Neural progenitor cell (in vitro differentiated cells): ENCODE measurements around the gene CHMP2A. TPM values are rescaled to one million over a fixed set of nuclear protein-coding genes. Genes with fewer than 3 reads are reported as not detected.

Source experiments
- DNase-seq: peaks from one replicate; pipeline ENCODE4 v3.0.0-alpha.2; 2016; ENCODE audit warnings: low spot score
- H2AFZ ChIP-seq: fragments of 200-600 bp; sonication (generic); replicated peaks from 2 replicates; pipeline ENCODE4 v1.6.1; 2016; ENCODE audit warnings: antibody characterized with exemption
- H3F3A ChIP-seq: fragments of 200-600 bp; sonication (generic); 2 replicates; pipeline ENCODE4 v1.6.1; 2016; ENCODE audit warnings: antibody characterized with exemption, low read depth
- H3K27ac ChIP-seq: fragments of 200-600 bp; sonication (generic); 2 replicates; pipeline ENCODE4 v1.5.1; 2016; ENCODE audit warnings: mild to moderate bottlenecking
- H3K27me3 ChIP-seq: fragments of 200-600 bp; sonication (generic); 2 replicates; pipeline ENCODE4 v1.6.1; 2016; ENCODE audit warnings: mild to moderate bottlenecking, moderate library complexity
- H3K36me3 ChIP-seq: fragments of 200-600 bp; sonication (generic); 2 replicates; pipeline ENCODE4 v1.5.1; 2016
- H3K4me1 ChIP-seq: fragments of 200-600 bp; sonication (generic); 2 replicates; pipeline ENCODE4 v1.6.1; 2016; ENCODE audit warnings: mixed run types
- H3K4me2 ChIP-seq: fragments of 200-600 bp; sonication (generic); 2 replicates; pipeline ENCODE4 v1.6.1; 2016
- H3K4me3 ChIP-seq: fragments of 200-600 bp; sonication (generic); 2 replicates; pipeline ENCODE4 v1.5.1; 2016
- H3K79me2 ChIP-seq: fragments of 200-600 bp; sonication (generic); 2 replicates; pipeline ENCODE4 v1.6.1; 2016; ENCODE audit warnings: low read depth
- H3K9ac ChIP-seq: fragments of 200-600 bp; sonication (generic); 2 replicates; pipeline ENCODE4 v1.6.1; 2016
- H3K9me3 ChIP-seq: fragments of 200-600 bp; sonication (generic); 2 replicates; pipeline ENCODE4 v1.5.1; 2016; ENCODE audit warnings: low read depth
- H4K20me1 ChIP-seq: fragments of 200-600 bp; sonication (generic); 2 replicates; pipeline ENCODE4 v1.6.1; 2016; ENCODE audit warnings: low read depth
- H3K27ac Mint-ChIP-seq: 3 replicates; pipeline ENCODE4 v1.8.0; 2021; ENCODE audit warnings: mixed read lengths
- H3K27me3 Mint-ChIP-seq: 2 replicates; pipeline ENCODE4 v1.8.0; 2022; ENCODE audit warnings: low read depth, mild to moderate bottlenecking, inconsistent platforms, moderate library complexity, mixed read lengths; ENCODE audit not compliant: insufficient read depth
- H3K36me3 Mint-ChIP-seq: 3 replicates; pipeline ENCODE4 v1.8.0; 2021; ENCODE audit warnings: mixed read lengths
- H3K4me1 Mint-ChIP-seq: 3 replicates; pipeline ENCODE4 v1.8.0; 2021; ENCODE audit warnings: mixed read lengths
- H3K4me3 Mint-ChIP-seq: 3 replicates; pipeline ENCODE4 v1.8.0; 2021; ENCODE audit warnings: mild to moderate bottlenecking, moderate library complexity, mixed read lengths
- H3K9me3 Mint-ChIP-seq: 3 replicates; pipeline ENCODE4 v1.8.0; 2020; ENCODE audit warnings: mixed read lengths
- CTCF ChIP-seq: fragments of 200-600 bp; sonication (generic); IDR thresholded peaks from 2 replicates; pipeline ENCODE4 v1.5.1; 2017; ENCODE audit warnings: antibody characterized with exemption, mild to moderate bottlenecking
- EZH2 ChIP-seq: fragments of 200-600 bp; sonication (generic); IDR thresholded peaks from 2 replicates; pipeline ENCODE4 v1.6.1; 2017; ENCODE audit warnings: antibody characterized with exemption, mild to moderate bottlenecking, moderate library complexity
- EZH2phosphoT487 ChIP-seq: fragments of 200-600 bp; sonication (generic); IDR thresholded peaks from 2 replicates; pipeline ENCODE4 v1.6.1; 2017; ENCODE audit warnings: antibody characterized with exemption
- total RNA-seq: library from RNA; depleted of rRNA; stranded (reverse); fragments of >200 nt; gene quantifications from 2 replicates; pipeline ENCODE4 v1.2.3, GENCODE V29; 2015; ENCODE audit warnings: low replicate concordance

CHMP2A gene
- total RNA-seq, 1 donor from 2014 or later, result 148 TPM

- peaks cover 41% of the 10 kb centered on the region for H3K36me3 Mint-ChIP-seq
Observed at GRCh38 chr19:58548859-58549663, 5.8 kb downstream of the CHMP2A start.

GRCh38 chr19:58547323-58548312 lies 7.3 kb downstream of the CHMP2A start:
- no peak overlapping the region for H2AFZ ChIP-seq
- DNase-seq, result no peak
- no peaks in the 10 kb centered on the region for H3K36me3 ChIP-seq
- H4K20me1 ChIP-seq, result peaks cover 69% of the 10 kb centered on the region
- no peaks in the 10 kb centered on the region for H3K9me3 ChIP-seq
- no peak overlapping the region for H3K4me3 Mint-ChIP-seq
- TF ChIP-seq EZH2 (no peak), CTCF (no peak), EZH2phosphoT487 (no peak)
- no peak overlapping the region for H3K27ac ChIP-seq
- peaks cover 54% of the 10 kb centered on the region for H3K79me2 ChIP-seq
- H3K36me3 Mint-ChIP-seq, result peaks cover 36% of the 10 kb centered on the region
- H3K9me3 Mint-ChIP-seq, result no peaks in the 10 kb centered on the region
- peaks cover 20% of the 10 kb centered on the region for H3K27me3 Mint-ChIP-seq
- H3K4me1 Mint-ChIP-seq, result peaks cover 23% of the 10 kb centered on the region
- no peak overlapping the region for H3K4me2 ChIP-seq
- peaks cover 12% of the 10 kb centered on the region for H3K4me1 ChIP-seq
- H3F3A ChIP-seq, result peaks cover 81% of the 10 kb centered on the region
- H3K4me3 ChIP-seq, result no peak overlapping the region
- H3K27me3 ChIP-seq, result peaks cover 5% of the 10 kb centered on the region
- H3K9ac ChIP-seq, result no peak overlapping the region
- H3K27ac Mint-ChIP-seq, result no peak overlapping the region

More at GRCh38 chr19:58548859-58549663, 5.8 kb downstream of the CHMP2A start:
- no peaks in the 10 kb centered on the region for H3K9me3 Mint-ChIP-seq
- H4K20me1 ChIP-seq, result peaks cover 69% of the 10 kb centered on the region
- no peak for DNase-seq
- H3K36me3 ChIP-seq, result no peaks in the 10 kb centered on the region
- H3K4me1 ChIP-seq, result peaks cover 18% of the 10 kb centered on the region
- peaks cover 84% of the 10 kb centered on the region for H3F3A ChIP-seq
- H3K4me2 ChIP-seq, result no peak overlapping the region
- H3K9ac ChIP-seq, result no peak overlapping the region
- peaks cover 61% of the 10 kb centered on the region for H3K79me2 ChIP-seq
- no peaks in the 10 kb centered on the region for H3K27me3 ChIP-seq
- H3K27ac Mint-ChIP-seq, result no peak overlapping the region
- H3K27ac ChIP-seq, result no peak overlapping the region
- no peak overlapping the region for H3K4me3 ChIP-seq
- H2AFZ ChIP-seq, result no peak overlapping the region
- H3K4me3 Mint-ChIP-seq, result no peak overlapping the region
- peaks cover 24% of the 10 kb centered on the region for H3K4me1 Mint-ChIP-seq
- H3K9me3 ChIP-seq, result no peaks in the 10 kb centered on the region
- TF ChIP-seq CTCF, result no peak
- TF ChIP-seq EZH2phosphoT487, result no peak
- TF ChIP-seq EZH2, result no peak
- H3K27me3 Mint-ChIP-seq, result peaks cover 17% of the 10 kb centered on the region

GRCh38 chr19:58546019-58546530 lies 8.8 kb downstream of the CHMP2A start:
- Histone ChIP-seq H3K9me3 (no peaks in the 10 kb centered on the region), H2AFZ (no peak overlapping the region), H3K4me2 (peak overlapping the region; percentile 99), H3F3A (peaks cover 65% of the 10 kb centered on the region), H3K27me3 (peaks cover 20% of the 10 kb centered on the region), H3K27ac (no peak overlapping the region), H4K20me1 (peaks cover 64% of the 10 kb centered on the region), H3K9ac (peak overlapping the region; percentile 91), H3K4me3 (peak overlapping the region; percentile 99), H3K79me2 (peaks cover 51% of the 10 kb centered on the region), H3K4me1 (peaks cover 12% of the 10 kb centered on the region), H3K36me3 (no peaks in the 10 kb centered on the region)
- TF ChIP-seq EZH2 (no peak), CTCF (no peak), EZH2phosphoT487 (no peak)
- Mint-ChIP-seq H3K36me3 (peaks cover 31% of the 10 kb centered on the region), H3K4me3 (peak overlapping the region; percentile 99), H3K27me3 (peaks cover 20% of the 10 kb centered on the region), H3K27ac (peak overlapping the region; percentile 29), H3K9me3 (no peaks in the 10 kb centered on the region), H3K4me1 (peaks cover 21% of the 10 kb centered on the region)
- no peak for DNase-seq
